SW480 (cell line): Measurements from ENCODE around the gene PAX2.

Source experiments
- DNase-seq: peaks from one replicate; pipeline ENCODE4 v3.0.0-alpha.2; 2016; ENCODE audit warnings: low spot score

PAX2 gene

DNA sequence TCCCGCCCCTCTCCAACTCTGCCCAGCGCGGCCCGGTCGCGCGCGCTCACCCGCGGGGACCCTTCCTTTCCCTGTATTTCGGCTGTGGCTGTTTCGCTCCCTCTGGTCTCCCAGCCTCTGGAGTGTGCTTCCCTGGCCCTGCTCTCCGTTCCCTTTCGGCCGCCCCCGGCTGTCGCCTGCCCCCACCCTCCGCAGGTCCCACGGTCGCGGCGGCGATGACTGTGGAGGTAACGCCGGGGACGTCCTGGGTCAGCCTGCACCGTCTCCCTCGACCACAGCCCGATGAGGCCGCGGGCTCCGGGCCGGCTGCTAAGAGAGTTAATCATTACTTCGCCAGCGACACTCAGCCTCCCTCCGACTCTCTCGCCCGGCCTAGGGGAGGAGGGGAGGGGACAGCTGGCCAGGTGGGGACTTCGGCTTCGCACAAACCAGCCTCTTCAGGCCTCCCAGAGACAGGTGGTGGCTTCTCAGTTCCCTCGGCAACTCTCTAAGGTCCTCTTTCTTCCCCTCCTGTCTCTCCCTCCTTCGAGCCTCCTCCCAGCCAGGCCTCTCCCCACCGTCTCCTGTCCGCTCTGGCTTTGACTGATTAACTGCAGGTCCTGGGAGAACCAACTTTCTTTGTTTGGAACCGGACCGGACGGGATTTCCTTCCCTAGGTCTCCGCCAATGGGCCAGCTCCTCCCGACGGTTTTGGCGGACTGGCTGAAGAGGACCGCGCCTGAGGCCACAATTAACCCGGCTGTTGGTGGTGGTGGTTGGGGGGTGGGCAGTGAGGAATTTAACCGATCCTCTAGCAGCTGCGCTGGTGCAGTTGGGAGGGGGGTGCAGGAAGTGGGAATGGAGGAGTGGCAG is 5.6 kb upstream of the PAX2 start:
- DNase-seq: peak; percentile 49

DNA sequence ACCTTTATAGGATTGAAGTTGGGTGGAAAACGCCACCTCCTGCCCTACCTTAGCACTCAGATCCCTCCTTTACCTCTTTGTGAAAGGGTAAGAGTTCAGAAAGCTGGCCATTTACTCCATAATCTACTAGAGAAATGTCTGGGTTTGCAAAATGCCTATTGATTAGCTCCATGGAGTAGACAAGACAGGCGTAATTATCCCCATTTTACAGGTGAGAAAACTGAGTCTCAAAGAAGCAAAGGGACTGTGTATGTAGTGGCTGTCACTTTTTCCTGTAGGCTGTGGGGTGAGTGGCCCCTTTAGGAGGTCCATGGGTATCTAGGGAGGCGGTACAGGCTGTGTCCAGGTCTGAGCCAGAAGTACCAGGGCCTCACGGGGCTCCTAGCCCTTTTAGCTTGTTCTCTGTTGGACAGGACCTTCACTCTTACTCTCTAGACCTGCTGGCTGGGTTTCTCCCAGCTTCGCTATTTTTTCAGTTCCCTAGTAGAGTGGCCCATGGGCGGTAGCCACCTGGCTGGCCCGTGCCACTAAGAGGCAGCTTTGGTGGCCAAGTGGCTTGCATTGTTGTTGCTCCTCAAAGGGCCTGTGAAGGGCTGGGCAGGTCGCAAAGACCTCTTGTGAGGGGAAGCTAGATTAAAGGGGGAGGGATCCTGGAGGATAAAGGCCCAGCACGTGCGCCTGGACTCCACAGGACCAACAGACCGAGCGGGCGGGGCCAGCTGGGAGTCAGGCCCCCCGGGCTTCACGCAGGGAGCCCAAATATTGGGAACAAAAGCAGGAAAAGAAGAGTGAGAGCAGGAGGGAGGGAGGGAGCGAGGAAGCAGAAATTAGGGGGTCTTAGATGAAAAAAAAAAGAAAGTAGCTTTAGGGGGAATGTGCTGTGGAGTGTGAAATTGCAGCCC is 4.7 kb upstream of the PAX2 start:
- DNase-seq: no peak

DNA sequence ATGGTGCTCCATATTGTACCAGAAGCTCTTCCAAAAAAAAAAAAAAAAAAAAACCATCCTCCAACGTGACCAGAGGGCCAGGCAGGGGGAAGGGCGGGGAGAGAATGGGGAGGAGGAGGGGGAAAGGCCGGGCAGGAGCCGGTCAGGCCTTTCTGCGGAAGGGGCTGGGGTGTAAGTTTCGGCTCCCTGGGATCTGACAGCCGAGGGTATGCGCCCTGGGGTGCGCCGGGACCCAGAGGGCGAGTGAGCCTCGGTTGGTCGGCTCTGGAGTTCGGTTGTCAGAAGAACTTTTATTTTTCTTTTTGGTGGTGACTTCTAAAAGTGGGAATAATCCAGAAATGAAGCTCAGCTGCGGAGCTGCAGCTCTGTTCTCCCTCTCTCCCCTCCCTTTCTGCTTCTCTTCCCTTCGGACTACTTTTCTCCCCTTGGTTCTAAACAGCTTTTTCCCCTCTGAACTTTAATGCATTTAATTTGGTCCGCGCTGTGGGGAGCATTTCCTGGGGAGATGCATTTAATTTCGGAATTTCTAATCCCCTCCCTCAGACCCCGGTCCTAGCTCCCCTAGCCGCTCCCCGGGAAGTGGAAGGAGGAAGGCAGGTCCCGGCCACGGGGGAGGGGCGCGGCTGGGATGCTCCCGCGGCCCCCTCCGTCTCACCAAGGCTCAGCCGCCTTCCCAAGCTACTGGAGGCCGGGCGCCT is 3.9 kb upstream of the PAX2 start:
- no peak for DNase-seq

DNA sequence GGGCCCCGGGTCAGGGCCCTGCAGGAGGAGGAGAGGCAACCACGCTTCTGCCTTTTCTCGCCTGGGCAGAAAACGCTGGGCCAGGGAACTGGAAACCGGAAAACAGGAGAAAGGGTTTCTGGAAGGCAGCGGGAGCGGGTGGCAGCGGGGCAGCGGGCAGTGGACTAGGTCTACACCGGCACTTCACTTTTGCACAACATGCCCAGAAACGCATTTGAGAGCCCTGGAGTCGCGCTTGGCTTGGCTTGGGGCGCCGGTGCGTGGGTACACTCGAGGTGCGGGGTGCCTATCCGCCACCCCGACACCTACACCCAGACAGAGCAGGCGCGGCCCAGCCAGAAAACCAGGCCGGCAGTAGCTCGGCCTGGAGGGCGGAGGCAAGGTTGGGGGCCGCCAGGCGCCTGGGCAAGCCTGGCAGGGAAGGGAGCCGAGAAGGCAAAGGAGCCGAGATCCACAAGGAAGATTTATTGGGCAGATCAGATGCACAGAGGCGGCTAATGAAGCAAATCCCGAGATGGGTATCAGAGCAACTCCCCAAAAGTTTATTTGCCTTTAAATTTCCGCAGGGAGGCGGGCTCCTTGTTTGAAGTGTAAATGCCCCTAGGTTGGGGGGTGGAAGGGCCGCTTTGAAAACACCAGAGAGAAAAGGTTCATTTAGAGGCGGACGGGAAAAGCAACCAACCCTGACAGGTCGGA is 3.2 kb upstream of the PAX2 start:
- no peak for DNase-seq

DNA sequence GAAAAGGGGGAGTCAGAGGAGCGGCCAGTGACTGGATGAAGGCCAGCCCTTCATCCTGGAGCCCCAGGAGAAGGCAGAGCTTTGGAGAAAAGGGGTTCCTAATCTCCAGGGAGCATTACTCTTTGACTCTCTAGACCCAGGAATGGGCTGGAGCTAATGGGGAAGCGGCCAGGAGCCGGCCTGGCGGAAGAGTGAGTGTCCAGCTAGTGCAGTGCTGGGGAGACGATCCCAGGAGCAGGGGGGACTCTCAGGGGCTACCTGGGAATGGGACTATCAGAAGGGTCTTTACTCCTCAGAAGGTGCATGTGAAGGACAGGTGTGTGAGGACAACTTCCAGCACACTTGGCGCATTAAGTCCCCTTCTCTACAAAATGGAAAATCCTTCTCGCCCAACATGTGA is 2.4 kb upstream of the PAX2 start:
- no peak for DNase-seq

DNA sequence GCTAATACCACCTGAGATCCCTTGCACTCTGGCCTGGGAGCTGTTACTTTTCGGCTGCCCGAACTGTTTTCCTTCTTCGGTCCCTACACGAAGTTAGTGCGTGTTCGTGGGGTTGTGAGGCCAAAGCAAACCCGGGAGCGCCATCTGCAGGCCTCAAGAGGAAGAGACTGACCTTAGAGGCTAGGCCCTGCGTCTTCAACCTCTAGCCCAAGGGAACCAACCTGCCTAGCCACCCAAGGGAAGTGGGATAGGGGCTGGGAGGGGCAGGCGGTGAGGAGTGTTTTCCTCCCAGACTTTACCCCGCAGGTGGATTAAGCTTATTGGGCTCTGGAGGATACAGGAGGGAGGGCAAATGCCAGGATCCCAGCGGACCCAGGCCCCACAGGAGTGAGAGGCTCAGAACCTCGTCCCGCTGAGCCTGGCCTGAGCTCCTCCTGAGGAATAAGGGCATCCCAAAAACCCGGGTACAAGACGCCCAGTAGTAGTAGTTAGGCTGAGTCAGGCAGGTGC is 1.7 kb upstream of the PAX2 start:
- DNase-seq: peak; percentile 79

DNA sequence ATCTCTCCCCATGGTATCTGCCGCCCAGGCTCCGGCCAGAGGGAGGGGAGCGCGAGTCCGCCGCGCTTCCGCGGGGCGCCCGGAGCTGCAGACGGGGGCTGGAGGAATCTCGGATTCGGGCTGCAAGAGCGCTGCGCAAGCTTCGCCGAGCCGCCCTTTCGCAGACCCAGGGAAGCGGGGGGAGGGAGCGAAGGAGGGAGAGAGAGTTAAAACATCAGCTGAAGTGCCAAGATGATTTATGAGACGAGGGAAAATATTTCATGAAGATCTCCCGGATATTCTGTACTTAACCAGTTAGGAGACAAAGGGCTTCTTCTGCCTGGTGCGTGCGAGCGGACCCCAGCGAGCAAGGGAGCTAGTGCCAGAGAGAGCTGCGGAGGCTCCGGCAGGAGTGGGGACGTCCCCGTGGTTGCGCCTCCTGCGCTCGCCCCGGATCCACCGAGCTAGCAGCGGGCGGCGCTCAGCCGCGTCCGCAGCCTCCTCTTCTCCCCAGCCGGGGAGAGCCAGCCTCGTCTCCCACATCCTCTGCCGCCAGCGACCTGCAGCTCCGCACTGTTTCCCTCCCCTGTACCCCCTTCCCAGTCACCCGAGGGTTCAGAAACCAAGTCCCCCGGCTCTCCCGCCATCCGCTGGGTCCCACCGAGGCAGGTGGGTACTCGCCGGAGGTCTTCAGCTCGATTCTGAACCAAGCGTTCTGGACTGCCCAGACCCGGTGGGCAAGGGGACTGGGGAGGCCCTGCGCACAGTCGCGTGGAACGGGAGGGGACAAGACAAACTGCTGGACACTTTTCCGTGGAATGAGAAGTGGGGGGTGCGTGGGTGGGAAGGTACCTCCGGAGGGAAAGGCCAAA is 1.0 kb upstream of the PAX2 start:
- no peak for DNase-seq

DNA sequence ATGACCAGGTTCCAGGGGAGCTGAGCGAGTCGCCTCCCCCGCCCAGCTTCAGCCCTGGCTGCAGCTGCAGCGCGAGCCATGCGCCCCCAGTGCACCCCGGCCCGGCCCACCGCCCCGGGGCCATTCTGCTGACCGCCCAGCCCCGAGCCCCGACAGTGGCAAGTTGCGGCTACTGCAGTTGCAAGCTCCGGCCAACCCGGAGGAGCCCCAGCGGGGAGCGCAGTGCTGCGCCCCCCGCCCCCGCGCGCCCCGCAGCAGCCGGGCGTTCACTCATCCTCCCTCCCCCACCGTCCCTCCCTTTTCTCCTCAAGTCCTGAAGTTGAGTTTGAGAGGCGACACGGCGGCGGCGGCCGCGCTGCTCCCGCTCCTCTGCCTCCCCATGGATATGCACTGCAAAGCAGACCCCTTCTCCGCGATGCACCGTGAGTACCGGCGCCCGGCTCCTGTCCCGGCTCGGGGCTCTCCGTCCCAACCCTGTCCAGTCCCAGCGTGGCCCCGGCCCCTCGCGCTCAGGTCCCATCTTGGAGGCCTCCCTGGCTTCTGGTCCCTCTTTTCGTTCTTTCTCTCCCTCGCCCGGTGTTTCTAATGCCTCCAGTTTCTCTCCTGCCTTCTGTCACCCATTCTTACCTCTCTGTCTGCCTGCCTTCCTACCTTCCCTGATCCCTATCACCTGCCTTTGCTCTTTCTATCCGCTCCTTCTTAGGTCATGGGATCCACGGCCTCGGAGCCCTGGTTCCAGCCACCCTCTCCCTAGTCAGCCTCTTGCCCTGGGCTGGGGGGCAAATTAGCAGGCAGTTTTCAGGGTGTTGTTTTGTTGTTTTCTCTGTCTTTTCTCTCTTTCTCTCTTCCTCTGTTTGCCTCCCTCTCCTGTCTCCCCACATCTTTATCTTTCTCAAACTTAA is 751 bp downstream of the PAX2 start:
- no peak for DNase-seq

DNA sequence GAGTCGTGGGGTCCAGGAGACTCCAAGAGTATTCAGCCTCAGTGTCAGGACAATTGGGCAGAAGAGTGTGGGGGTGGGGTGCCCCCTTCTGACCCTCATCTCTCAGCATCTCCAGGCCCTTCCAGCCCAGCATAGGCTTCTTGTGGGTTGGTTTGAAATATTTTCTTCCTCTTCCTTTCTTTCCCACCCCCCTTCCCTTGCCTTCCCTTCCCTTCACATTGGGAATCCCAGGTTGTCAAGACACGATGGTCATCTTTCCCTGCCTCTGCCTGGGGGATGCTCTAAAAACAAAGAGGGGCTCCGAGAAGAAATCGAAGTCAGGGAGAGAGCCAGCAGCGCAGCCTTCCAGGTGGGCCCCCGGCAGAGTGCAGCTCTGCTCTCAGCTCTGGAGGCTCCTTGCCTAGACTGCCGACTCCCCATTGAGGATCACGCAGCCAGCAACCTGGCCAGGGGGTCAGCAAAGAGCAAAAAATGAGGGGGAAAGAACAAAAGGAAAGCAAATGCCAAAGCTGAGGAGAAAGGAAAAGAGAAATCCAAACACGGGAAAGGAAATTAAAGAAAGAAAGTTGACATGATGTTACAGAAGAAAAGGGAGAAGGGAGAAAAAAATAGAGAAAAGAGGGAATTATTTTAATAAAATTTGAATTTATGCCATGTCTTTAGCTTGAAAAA is 1.5 kb downstream of the PAX2 start:
- no peak for DNase-seq

DNA sequence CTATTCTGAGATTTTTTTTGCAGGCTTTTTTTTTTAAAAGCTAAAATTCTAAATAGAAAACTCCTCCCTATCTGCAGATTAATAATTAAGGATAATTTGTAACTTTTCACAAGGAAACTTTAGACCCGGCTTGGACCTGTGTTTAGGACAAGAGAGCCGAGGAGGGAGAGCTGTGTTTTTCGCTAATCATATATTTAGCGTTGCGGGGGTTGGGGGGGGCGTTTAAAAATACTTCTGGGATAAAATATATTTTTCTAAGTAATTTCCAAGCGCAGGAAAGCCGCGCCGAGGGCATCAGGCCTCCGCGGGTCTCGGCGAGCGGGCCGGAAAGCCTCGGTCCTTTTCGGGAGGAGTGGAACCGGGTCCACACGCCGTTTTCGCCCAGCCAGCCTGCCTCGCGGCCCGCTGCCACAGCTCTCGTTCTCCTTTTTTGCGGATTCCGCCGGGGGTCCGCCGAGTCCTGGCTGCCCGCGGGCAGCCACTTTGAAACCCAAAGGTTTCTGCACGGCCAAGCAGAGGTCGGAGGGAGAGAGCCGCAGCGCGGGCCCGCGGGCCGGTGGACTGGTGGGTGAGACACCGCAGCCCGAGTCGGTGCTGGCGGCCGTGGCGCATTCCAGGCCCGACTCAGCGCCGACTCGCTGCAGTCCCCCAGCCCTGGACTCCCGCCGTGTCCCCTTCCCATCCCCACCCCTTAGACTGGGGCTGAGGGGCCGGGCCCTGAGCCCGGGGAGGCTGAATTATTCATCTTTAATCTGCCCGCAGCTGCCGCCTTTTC is 2.3 kb downstream of the PAX2 start:
- no peak for DNase-seq

DNA sequence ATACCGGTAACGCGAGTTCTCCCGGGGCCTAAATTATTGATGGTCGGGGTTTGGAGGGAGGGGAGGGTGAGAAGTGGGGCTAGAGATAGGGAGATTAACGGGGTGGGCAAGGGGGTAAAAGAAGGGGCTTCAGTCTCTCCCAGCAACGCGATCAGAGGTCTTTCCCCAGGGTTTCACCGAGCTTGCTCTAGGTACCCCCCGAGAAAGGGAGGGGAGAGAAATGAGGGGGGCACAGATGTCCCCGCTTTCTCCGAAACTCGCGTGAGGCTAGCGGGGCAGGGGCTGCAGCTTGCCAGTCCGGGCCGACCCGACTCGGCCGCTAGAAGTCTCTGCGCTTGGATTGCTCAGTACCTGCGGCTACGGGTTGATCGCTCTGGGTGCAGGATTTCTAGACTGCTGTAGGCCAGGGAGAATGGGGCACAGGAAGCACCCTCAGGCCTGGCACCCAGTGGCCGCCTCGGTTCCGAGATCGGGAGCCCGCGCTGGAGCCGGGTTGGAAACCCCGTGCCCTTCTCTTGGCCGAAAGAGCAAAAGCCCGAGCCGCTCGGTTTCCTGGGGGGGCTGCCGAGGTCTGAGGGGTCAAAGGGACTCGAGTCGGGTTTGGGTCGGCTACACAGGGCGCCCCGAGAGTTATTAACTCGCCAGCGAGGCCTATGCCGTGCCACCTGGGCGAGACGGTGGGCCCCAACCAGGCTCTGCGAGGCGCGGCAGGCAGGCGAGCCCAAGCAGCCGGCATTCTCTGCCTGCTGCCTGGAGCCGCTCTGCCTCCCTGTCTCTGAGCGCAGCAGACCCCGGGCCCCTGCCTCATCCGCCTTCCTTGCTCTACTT is 3.1 kb downstream of the PAX2 start:
- no peak for DNase-seq

DNA sequence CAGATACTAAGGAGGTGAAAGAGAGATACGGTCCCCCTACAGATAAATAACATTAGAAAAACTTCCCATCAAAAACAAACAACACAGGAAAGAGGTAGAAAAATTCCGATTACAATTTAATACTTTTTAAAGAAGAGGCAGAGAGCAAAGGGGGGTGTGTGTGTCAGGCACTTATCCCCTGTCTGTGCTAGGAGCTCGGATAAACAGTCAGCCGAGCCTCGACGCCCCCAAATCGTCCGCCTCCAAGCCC is 3.6 kb downstream of the PAX2 start:
- no peak for DNase-seq

DNA sequence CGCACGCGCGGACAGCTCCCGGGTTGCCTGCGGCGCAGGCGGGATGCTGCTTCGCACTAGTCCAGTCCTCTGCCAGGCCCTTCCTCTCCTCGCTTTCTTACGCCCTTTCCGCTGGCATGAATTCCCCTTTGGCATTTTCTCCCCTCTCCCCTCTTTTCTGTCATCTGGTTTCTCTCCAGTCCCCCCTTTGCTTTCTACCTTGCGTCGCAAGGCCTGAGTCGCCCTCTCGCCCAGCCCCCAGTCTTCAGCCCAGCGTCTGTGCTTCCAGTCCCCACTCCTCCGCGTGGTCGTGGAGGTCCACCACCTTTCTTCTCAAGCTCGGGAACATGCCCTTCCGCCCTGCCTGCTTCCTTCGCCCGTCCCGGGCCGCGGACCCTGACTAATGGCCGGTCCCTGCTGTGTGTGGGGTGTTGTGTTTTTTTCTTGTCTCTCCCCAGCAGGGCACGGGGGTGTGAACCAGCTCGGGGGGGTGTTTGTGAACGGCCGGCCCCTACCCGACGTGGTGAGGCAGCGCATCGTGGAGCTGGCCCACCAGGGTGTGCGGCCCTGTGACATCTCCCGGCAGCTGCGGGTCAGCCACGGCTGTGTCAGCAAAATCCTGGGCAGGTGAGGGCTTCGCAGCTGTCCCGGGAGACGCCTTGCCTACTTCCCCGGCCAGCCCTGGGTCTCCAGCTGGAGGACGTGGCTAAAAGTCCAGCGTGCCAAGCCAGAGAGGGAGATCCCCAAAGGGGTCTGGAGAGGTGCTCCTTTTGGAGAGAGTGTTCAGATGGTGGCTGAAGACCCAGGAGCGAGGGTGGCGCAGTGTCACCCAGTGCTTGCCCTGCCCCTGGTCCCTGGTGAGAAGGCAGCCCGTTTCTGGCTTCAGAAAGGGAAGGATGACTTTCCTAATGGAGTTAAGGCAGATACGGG is 4.2 kb downstream of the PAX2 start:
- no peak for DNase-seq

DNA sequence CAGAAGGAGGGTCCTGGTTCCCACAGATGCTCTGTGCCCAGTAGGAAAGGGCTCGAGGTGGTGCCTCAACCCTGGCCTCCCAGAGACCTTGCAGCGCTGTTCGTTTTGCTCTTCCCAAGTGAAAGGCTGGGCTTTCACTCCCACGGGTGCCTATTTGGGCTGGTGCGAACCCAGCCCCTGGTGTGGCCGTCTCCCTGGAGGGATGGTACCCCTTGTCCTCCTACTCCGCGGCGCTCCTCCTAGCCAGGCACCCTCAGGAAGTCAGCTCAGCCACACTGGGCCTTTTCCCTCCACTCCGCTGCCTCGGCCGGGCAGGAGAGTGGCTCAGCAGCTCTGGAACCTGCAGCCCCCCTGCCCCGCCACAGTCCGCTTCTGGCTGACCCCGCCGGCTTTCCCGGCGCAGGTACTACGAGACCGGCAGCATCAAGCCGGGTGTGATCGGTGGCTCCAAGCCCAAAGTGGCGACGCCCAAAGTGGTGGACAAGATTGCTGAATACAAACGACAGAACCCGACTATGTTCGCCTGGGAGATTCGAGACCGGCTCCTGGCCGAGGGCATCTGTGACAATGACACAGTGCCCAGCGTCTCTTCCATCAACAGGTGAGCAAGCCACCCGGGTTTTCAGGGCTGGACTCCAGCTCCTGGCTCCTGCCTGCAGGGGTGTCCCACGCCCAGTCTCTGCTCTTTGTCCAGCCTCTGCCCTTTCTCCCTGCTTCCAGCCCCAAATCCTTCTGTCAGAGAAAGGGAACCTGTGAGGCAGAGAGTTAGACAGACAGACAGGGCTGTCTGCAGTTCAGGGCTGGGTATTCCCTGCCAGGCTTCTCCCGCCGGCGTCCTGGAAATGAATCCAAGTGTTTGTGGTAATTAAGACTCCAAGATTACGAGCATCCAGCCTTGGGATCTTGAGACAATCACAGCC is 5.2 kb downstream of the PAX2 start:
- DNase-seq: no peak

DNA sequence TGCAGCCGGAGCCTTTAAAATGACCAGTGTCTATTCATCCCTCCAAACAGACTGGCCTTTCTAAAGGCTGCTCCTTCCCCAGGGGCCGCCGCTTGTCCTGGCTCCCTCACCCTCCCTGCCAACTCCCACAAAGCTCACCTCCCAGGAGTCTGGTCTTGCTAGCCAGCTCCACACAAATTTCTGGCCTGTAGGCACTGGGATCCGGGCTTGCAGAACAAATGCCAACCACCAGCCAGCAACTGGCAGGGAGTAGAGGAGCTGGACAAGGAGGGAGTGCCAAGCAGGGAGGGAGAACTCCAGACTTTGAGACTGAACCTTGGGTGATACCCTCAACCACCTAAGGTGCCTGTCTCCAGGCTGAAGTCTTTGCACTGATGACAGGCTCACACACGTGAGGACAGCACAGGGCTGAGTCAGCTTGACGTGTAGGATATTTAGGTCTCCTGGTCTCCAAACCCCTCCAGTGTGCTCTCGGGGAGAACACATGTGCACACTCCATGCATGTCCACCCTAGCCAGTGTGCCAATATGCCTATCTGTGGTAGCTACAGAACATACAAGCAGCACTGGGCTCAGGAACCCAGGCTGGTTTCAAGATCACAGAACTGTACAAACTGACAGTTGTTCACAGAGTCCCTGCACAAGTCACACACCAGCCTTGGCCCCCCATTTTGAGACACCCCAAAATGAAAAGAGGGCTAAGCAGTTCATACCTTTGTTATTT is 6.0 kb downstream of the PAX2 start:
- DNase-seq: no peak
